Stimulated activated CD4-positive, alpha-beta T cell treated with anti-CD3 and anti-CD28 coated beads, Interleukin-12 subunit alpha, Interleukin-12 subunit beta, amount 100 ng/mL, for 24 hours (primary cell): ENCODE data around the gene BROX.

Experiments used
- DNase-seq, 2 experiments: peaks; one replicate each; pipeline ENCODE4 v3.0.0-alpha.2; 2020; ENCODE audit warnings: low read depth in 2 of 2

BROX gene

DNA sequence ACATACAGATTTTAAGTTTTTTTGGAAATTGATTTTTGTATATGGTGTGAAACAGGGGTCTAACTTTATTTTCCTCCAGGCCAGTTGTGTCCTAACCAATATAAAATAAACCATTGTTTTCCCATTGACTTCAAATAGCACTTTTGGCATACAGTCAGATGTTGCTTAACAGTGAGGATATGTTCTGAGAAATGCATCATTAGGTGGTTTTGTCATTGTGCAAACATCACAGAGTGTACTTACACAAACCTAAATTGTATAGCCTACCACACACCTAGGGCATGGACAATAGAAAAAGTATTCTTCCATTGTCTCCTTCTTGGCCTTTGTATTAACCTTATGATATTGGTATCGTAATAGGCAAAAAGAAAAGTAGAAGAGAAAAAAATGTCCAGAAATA is 65.1 kb downstream of the BROX start:
- DNase-seq, result no peak

DNA sequence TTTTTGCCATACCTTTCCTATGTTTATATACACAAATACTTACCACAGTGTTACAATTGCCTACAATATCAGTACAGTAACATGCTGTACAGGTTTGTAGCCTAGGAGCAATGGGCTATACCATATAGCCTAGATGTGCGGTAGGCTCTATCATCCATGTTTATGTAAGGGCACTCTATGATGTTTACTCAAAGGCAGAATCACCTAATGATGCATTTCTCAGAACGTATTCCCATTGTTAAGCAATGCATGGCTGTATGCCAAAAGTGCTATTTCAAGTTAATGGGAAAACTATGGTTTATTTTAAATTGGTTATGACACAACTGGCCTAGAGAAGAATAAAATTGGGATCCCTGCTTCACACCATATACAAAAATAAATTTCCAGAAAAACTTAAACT is 65.6 kb downstream of the BROX start:
- no peak for DNase-seq

GRCh38 chr1:222781251-222781650 is 68.9 kb downstream of the BROX start:
- no peak for DNase-seq

GRCh38 chr1:222783051-222783450 is 70.7 kb downstream of the BROX start:
- no peak for DNase-seq

DNA sequence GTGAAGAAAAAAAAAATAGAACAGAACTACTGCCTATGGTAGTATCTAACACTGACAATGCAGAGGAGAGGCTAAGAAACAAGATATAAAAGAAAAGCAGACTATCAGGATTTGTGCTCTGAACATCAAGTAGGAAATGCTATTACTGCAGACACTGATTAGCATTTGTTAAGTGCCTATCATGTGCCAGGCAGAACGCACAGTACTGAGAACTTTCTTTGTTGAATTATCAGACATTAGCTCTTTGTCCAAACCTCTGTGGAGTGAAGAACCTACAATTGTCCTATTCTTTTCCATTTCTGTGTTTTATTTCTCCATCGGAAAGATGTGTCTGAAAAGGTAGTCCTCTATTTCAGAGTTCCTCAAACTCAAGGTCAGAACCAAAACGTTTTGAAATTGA is 72.0 kb downstream of the BROX start:
- no peak for DNase-seq
